Central memory CD4-positive, alpha-beta T cell (primary cell): ENCODE data around the gene LIPE.

Experiments used
- DNase-seq: peaks from one replicate; pipeline ENCODE4 v3.0.0; 2022

Gene LIPE

GRCh38 chr19:42378225-42379215, 48.7 kb downstream of the LIPE start:
- DNase-seq, result no peak

GRCh38 chr19:42376177-42376555, 51.0 kb downstream of the LIPE start:
- no peak for DNase-seq

GRCh38 chr19:42375415-42376176, 51.6 kb downstream of the LIPE start:
- no peak for DNase-seq

- DNase-seq, result no peak
Measured at GRCh38 chr19:42374826-42375376, 52.3 kb downstream of the LIPE start.

- no peak for DNase-seq
Measured at GRCh38 chr19:42370626-42371175, 56.5 kb downstream of the LIPE start.

- DNase-seq, result no peak
Measured at GRCh38 chr19:42370068-42370520, 57.1 kb downstream of the LIPE start.

- no peak for DNase-seq
Measured at GRCh38 chr19:42369433-42370067, 57.6 kb downstream of the LIPE start.

- DNase-seq, result no peak
Measured at GRCh38 chr19:42368765-42369164, 58.4 kb downstream of the LIPE start.

- no peak for DNase-seq
Measured at GRCh38 chr19:42368360-42368759, 58.8 kb downstream of the LIPE start.

- no peak for DNase-seq
Measured at GRCh38 chr19:42367929-42368328, 59.3 kb downstream of the LIPE start.

GRCh38 chr19:42366673-42367072, 60.5 kb downstream of the LIPE start:
- DNase-seq, result no peak

GRCh38 chr19:42363614-42364346, 63.4 kb downstream of the LIPE start:
- no peak for DNase-seq

GRCh38 chr19:42362891-42363440, 64.2 kb downstream of the LIPE start:
- no peak for DNase-seq

- no peak for DNase-seq
Measured at GRCh38 chr19:42362342-42362741, 64.8 kb downstream of the LIPE start.

- no peak for DNase-seq
Measured at GRCh38 chr19:42361545-42361910, 65.7 kb downstream of the LIPE start.

GRCh38 chr19:42360787-42361544, 66.2 kb downstream of the LIPE start:
- no peak for DNase-seq

- no peak for DNase-seq
Measured at GRCh38 chr19:42357290-42357689, 69.9 kb downstream of the LIPE start.

- no peak for DNase-seq
Measured at GRCh38 chr19:42356686-42357085, 70.5 kb downstream of the LIPE start.

- no peak for DNase-seq
Measured at GRCh38 chr19:42355896-42356295, 71.3 kb downstream of the LIPE start.

GRCh38 chr19:42353341-42354015, 73.7 kb downstream of the LIPE start:
- no peak for DNase-seq
